Measurements from ENCODE around the gene CDCA3.

Gene CDCA3

GRCh38 chr12:6829536-6830220 is 21.4 kb downstream of the CDCA3 start:
- Histone ChIP-seq H3K27ac (peak overlapping the region; percentile 91), H3K27me3 (ENCODE audit: insufficient read depth, low read depth, severe bottlenecking) (no peaks in the 10 kb centered on the region), H3K9me3 (ENCODE audit: severe bottlenecking) (no peaks in the 10 kb centered on the region), H3K4me3 (ENCODE audit: low read depth, low read length) (peak overlapping the region; percentile 67), H3K36me3 (peaks cover 67% of the 10 kb centered on the region)
- DNase-seq: peak; percentile 71
- TF ChIP-seq, protein P1, sequence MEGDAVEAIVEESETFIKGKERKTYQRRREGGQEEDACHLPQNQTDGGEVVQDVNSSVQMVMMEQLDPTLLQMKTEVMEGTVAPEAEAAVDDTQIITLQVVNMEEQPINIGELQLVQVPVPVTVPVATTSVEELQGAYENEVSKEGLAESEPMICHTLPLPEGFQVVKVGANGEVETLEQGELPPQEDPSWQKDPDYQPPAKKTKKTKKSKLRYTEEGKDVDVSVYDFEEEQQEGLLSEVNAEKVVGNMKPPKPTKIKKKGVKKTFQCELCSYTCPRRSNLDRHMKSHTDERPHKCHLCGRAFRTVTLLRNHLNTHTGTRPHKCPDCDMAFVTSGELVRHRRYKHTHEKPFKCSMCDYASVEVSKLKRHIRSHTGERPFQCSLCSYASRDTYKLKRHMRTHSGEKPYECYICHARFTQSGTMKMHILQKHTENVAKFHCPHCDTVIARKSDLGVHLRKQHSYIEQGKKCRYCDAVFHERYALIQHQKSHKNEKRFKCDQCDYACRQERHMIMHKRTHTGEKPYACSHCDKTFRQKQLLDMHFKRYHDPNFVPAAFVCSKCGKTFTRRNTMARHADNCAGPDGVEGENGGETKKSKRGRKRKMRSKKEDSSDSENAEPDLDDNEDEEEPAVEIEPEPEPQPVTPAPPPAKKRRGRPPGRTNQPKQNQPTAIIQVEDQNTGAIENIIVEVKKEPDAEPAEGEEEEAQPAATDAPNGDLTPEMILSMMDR (IDR thresholded peaks at IDR 0.05; ENCODE audit: low read depth, low read length): peak; percentile 18; the same call in 1 of the 2 replicates

DNA sequence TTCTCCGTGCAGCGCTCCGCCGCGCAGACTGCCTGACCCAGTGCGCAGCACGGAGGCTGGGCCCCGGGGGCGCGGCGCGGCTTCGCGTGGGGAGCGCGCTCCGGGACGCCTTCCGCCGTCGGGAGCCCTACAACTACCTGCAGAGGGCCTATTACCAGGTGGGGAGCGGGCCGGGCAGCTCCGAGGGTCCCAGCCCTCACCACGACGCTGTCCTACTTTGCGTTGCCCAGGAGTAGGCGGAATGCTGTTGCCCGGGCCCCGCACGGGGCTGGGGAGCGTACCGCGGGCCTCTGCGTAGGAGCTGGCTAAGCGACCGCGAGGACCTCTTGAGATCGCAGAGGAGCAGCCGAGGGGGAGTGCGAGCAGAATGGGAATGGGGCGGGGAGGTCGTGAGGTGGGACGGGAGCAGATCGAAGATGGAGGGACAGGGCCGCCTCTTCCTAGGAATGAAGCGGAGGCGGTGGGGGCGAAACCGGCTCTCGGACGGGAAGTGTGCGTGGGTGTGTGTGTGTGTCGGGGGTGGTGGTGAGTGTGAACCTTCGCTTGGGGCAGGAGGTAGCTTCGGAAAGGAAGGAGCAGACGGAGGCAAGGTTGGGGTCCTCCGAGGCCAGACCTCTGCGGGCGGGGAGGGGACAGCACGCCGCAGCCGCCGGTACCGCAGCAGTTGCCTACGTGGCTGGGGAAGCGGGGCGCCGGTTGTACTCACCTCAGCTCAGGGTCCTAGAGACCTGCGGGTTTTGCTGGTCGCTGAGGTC is 22.1 kb downstream of the CDCA3 start:
- peak overlapping the region; percentile 91 for H3K27ac ChIP-seq
- H3K9me3 ChIP-seq (ENCODE audit: severe bottlenecking): no peaks in the 10 kb centered on the region
- peak overlapping the region; percentile 67 for H3K4me3 ChIP-seq (ENCODE audit: low read depth, low read length)
- peak; percentile 52 for DNase-seq
- H3K27me3 ChIP-seq (ENCODE audit: insufficient read depth, low read depth, severe bottlenecking): no peaks in the 10 kb centered on the region
- peaks cover 64% of the 10 kb centered on the region for H3K36me3 ChIP-seq
- TF ChIP-seq, protein P1 (IDR thresholded peaks at IDR 0.05; ENCODE audit: low read depth, low read length): no peak

DNA sequence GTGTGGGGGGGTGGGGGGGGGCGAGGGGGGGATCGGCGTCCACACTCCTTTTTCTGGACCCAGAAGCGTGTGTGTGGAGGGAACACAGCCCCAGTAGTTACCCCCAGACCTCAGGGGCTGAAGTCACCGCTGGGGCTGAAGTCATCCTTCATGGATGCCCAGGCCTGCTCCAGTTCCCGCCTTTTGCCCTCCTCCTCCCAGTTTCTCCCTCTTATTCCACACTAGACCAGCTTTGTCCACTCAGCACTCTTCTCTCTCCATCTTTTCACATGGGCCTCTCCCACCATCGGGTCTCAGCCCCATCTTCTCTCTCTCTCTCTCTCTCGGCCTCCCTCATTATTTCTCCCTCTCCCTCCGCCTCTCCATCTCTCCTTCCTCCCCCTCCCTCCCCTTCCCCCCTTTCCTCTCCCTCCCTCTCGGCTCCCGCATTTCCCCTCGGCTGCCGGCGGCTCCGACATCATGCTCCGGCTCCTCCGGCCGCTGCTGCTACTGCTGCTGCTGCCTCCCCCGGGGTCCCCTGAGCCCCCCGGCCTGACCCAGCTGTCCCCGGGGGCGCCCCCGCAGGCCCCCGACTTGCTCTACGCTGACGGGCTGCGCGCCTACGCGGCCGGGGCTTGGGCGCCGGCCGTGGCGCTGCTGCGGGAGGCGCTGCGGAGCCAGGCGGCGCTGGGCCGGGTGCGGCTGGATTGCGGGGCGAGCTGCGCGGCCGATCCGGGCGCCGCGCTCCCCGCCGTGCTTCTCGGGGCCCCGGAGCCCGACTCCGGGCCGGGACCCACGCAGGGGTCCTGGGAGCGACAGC is 22.9 kb downstream of the CDCA3 start, which contains the start of gene P3H3:
Gene P3H3, plus strand, starts transcription at position 426 of the 799 bp plus-strand sequence. Its CDS starts 34 bp downstream, at position 460.
- Histone ChIP-seq H3K36me3 (peaks cover 56% of the 10 kb centered on the region), H3K27ac (peak within 1 kb of the TSS; percentile 91), H3K9me3 (ENCODE audit: severe bottlenecking) (no peaks in the 10 kb centered on the region), H3K4me3 (ENCODE audit: low read depth, low read length) (peak within 1 kb of the TSS; percentile 67), H3K27me3 (ENCODE audit: insufficient read depth, low read depth, severe bottlenecking) (no peaks in the 10 kb centered on the region)
- TF ChIP-seq, protein P1 (IDR thresholded peaks at IDR 0.05; ENCODE audit: low read depth, low read length): 0 out of 2 replicates have a peak, but pooled peaks have one; percentile 4
- peak; percentile 49 for DNase-seq

- DNase-seq: peak; percentile 96
- Histone ChIP-seq H3K27me3 (ENCODE audit: insufficient read depth, low read depth, severe bottlenecking) (no peaks in the 10 kb centered on the region), H3K36me3 (peaks cover 52% of the 10 kb centered on the region), H3K4me3 (ENCODE audit: low read depth, low read length) (0 out of 2 replicates have a peak overlapping the region, but pooled peaks have one; percentile 5), H3K27ac (peak overlapping the region; percentile 64), H3K9me3 (ENCODE audit: severe bottlenecking) (no peaks in the 10 kb centered on the region)
- TF ChIP-seq, protein P1 (IDR thresholded peaks at IDR 0.05; ENCODE audit: low read depth, low read length): no peak
Observed at GRCh38 chr12:6827437-6827911, 23.6 kb downstream of the CDCA3 start.

DNA sequence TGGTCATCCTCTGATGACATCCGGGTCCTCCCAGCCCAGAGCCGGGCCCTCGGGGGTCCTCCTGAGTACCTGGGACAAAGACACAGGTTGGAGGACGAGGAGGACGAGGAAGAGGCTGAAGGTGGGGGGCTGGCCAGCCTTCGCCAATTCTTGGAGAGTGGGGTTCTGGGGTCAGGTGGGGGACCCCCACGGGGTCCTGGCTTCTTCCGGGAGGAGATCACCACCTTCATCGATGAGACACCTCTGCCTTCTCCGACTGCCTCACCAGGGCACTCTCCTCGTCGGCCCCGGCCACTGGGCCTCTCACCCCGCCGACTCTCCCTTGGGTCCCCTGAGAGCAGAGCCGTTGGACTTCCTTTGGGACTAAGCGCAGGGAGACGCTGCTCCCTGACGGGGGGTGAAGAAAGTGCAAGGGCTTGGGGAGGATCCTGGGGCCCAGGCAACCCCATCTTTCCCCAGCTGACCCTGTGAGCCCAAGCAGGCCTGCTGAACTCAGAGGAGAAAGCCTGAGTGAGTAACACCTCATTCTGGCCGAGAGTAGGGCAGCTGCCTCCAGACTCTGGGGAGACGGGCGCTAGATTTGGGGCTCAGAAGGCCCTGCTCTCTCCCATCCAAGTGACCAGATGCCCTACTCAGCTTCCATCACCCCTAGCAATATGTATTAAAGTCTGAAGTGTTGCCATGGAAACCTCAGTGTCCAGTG is 24.2 kb downstream of the CDCA3 start:
- peak overlapping the region; percentile 64 for H3K27ac ChIP-seq
- H3K27me3 ChIP-seq (ENCODE audit: insufficient read depth, low read depth, severe bottlenecking): no peaks in the 10 kb centered on the region
- TF ChIP-seq, protein P1 (IDR thresholded peaks at IDR 0.05; ENCODE audit: low read depth, low read length): 0 out of 2 replicates have a peak, but pooled peaks have one; percentile 2
- no peak overlapping the region for H3K4me3 ChIP-seq (ENCODE audit: low read depth, low read length)
- peaks cover 46% of the 10 kb centered on the region for H3K36me3 ChIP-seq
- peak; percentile 18 for DNase-seq
- H3K9me3 ChIP-seq (ENCODE audit: severe bottlenecking): no peaks in the 10 kb centered on the region
